HG03469 (cell line): ENCODE results near the gene NRROS.

ENCODE experiments used
- ATAC-seq: cut with Tn5 transposase; IDR thresholded peaks from one replicate; pipeline ENCODE4 v1.9.1; 2021; ENCODE audit warnings: mild to moderate bottlenecking, moderate library complexity, moderate number of reproducible peaks; ENCODE audit not compliant: unreplicated experiment

Gene NRROS

DNA sequence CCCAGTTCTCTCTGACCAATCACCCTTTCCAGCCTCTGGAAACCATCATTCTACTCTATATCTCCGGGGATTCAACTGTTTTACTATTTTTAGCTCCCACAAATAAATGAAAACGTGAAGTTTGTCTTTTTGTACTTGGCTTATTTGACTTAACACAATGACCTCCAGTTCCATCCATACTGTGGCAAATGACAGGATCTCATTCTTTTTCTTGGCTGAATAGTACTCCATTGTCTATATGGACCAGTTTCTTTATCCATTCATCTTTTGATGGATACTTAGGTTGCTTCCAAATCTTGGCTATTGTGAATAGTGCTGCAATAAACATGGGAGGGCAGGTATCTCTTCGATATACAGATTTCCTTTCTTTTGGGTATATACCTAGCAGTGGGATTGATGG is 34.1 kb downstream of the NRROS start:
- ATAC-seq: no peak

DNA sequence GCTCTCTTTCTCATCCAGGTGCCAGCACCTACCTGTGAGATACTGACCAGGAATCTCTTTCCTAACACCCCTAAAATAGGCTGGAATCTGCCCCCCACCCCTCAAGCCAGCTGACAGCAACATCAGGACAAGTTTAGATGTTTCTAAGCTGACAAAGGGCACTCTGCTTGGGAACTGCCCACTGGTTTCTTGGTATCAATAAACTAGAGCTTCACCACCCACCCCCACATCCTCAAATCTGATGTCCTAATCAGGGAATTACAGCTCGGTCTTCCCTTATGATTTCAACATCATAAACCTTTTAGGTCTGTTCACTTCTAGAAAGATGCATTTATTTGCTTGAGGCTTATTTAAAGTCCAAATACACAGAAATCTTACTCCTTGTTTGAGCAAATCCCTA is 37.9 kb downstream of the NRROS start:
- ATAC-seq: no peak

DNA sequence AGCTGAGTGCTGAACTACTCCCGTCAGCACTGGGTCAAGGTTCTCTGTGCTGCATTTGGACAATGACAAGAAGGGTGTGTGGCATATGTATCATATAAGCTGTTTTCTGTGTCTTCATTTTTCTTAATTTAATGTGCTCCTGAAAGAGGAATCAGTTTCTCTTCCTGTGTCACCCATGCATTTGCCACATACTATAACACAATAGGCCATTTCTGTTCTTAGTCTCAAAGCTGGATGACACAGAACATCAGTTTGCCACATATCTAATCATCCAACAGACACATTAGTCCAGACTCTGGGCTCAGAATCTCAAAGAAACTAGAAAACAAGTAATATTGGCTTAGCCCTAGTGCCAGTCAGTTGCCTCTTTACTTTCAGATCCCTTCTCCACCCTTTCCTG is 38.4 kb downstream of the NRROS start:
- ATAC-seq: no peak

DNA sequence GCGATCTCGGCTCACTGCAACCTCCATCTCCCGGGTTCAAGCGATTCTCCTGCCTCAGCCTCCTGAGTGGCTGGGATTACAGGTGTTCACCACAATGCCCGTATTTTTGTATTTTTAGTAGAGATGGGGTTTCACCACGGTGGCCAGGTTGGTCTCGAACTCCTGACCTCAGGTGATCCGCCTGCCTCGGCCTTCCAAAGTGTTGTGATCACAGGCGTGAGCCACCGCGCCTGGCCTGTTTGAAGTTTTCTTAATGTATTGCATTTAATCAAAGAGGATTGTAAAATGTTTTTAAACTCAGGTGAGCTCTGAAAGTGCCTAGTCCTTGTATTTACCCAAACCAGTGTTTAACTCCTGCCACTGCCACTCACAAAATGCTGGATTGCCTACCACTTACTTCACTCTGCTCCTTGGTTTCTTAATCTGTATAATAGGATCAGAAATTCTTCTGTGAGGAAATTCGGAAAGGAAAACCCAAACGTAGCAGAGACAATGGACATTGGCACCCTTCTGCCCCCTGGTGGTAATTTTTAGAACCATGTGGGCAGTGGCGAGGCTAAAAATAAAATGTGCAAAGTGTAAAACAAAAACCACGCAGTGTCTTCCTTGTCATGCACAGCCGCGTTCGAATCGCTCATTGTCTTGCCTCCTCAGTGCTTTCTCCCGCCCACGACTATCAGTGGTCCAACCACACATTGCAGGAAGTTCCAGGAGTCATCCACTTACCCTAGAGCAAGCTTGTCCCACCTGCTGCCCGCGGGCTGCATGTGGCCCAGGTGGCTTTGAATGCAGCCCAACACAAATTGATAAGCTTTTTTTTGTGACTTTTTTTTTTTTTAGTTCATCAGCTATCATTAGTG is 45.3 kb downstream of the NRROS start:
- ATAC-seq: peak; percentile 77

DNA sequence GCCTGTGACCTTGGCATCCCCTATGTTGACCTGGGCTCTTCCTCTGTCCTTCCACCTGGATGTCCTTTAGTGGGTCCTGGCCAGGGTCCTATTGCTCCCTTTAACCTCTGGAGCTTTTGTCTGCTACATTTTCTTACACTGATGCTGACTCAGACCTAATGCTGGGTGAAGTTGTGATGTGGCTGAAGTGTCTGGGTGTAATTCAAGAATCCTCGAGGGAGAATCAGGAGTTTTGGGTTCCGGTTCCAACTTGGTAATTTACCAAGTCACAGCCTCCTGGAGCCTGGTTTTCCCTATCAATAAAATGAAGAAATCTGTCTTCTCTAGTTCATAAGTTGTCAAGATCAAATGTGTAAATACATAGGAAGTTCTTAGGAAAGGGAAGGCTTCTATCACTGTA is 46.9 kb downstream of the NRROS start:
- no peak for ATAC-seq

DNA sequence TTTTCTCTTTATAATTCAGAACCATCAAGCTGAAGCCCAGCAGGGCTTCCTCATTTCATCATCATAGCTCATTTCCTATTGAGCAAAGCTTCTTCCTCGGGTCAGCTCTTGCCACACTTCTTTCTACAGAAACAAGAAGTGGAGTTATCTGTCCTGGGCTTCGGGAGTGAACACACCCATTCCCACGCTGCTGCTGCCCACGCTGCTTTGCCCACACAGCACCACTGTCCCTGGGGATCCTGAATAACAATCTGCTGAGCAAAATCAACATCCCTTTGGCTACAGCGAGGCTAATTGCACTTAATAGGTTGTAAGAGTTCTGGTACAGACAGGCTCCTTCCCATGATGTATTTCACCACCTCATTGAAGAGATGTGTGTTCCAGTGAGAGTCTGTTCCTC is 48.9 kb downstream of the NRROS start:
- no peak for ATAC-seq

DNA sequence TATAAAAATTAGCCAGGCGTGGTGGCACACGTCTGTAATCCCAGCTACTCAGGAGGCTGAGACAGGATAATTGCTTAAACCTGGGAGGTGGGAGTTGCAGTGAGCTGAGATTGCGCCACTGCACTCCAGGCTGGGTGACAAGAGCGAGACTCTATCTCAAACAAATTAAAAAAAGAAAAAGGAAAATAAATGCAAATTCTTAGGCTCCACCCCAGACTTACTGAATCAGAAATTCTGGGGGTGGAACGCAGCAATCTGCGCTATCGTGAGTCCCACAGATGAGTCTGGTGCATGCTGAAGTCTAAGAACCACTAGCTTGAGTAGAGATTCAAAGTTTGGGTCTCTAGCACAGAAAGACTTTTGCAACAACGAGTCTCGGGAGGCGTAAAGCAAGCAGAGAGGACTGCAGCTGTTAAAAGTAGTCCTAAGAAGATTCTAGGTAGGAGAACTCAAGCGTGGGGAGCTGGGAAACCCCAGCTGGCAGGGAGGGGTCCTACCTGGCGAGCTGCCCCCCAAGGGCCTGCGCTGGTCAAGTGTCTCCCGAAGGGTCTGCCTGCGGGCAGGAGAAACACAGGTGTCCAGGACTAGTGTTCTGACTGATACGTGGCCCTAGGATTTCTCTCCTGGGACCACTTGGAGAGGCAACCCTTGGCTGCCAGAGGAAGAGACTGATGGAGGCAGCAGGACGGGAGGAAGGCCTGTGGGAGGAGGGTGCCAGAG is 50.6 kb downstream of the NRROS start:
- ATAC-seq: no peak

DNA sequence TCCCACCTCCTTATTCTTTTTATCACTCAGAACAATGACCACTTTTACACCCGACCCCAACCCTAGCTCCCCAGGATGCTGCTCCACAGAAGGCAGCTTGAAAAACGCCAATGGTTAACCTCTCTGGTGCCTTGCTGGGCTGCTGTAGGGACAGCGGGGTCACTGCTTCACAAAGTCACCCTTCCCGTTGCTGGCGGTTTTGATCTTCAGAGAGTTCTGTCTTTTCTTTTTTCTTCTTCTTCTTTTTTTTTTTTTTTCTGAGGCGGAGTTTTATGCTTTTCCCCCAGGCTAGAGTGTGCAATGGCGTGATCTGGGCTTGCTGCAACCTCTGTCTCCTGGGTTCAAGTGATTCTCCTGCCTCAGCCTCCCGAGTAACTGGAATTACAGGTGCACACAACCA is 51.9 kb downstream of the NRROS start:
- ATAC-seq: no peak

DNA sequence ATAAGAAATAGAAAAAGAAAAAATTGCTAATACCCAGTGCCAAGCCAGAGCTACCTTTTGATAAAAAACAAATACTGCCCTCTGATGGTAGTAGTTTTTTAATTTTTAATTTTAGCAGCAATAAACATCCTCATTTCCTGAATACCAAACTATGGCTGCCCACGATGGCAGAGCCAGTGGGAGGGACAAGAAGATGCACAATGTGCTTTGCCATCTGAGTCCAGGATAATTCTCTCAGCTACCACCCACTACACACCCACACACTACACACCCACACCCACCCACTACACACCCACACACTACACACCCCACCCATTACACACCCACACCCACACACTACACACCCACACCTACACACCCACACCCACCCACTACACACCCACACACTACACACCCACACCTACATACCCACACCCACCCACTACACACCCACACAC is 54.7 kb downstream of the NRROS start:
- no peak for ATAC-seq

DNA sequence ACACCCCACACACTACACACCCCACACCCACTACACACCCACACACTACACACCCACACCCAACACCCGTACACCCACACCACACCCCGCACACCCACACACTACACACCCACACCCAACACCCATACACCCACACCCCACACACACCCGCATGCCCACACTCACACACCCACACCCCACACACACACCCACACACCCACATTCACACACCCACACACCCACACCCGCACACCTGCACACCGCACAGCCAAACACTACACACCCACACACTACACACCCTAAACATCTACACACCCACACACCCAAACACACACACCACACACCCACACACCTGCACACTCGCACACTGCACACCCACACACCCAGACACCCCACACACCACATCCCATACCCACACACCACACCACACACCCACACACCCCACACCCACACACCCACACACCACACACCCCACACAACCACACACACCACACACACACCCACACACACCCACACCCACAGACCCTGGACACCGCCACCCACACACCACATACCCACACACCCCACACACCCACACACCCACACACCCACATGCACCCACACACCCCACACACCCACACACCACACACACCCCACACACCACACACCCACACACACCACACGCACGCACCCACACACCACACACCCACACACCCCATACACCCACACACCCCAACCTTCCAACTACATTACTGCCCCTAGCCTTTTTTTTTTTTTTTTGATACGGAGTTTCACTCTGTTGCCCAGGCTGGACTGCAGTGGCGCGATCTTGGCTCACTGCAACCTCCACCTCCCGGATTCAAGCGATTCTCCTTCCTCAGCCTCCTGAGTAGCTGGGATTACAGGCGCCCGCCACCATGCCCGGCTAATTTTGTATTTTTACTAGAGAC is 55.7 kb downstream of the NRROS start:
- ATAC-seq: no peak

DNA sequence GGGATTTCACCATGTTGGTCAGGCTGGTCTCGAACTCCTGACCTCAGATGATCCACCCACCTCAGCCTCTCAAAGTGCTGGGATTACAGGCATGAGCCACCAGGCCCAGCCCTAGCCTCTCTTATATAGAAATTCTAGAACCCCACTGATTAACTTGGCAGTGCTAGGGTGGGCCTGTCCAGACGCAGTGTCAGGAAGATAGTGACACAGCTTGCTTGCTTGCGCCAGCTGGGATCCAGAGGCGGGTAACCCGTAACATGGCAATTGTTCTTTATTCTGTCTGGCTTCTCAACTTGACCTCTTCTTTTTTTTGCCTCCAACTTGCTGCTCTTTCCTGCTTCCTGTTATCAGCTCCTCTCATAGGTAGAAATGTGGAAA is 56.3 kb downstream of the NRROS start:
- ATAC-seq: no peak

DNA sequence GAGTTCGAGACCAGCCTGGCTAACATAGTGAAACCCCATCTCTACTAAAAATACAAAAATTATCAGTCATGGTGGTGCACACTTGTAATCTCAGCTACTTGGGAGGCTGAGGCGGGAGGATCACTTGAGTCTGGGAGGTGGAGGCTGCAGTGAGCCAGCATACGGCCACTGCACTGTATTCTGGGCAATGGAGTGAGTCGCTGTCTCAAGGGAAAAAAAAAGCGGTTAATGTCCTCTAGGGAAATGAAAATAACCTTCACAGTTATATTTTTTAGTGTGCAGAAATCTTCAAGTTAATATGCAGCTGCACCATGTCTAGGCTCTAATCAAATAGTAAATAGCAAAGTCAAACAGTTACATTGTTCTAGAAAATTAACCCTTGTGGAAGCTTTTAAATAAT is 57.8 kb downstream of the NRROS start:
- no peak for ATAC-seq

DNA sequence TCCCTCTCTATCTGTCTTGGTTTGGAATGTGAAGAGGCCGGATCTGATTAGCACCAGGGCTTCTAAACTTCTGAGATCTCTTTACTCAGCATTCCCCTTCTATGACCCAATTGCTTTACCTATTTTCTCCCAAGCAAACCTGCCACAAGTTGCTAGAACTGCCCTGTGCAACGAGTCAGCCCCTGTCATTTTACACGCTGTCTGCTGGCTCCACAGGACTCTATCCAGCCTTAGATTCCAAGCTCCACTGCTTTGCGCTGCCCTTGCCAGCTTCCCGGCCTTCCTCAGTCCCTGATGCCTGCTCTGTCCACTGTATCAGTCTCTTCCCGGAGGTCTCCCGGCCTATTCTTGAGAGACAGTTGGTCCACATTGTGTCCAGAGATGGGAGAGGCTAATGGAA is 60.3 kb downstream of the NRROS start:
- ATAC-seq: no peak

DNA sequence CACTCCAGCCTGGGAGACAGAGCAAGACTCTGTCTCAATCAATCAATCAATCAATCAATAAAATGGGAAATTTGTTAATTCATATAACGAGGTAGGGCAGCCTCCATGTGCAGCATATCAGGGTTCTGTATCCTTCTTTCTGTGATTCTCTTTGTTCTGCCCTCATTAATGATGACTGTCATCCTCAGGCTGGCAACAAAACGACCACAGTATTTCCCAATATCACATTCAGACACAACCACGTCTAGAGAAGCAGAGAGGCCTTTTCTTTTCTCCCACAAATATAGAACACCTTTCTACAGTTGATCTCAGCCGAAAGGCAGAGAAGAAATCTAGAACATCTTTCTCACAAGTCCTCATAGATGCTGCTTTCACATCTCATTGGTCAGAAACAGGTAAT is 61.3 kb downstream of the NRROS start:
- no peak for ATAC-seq

DNA sequence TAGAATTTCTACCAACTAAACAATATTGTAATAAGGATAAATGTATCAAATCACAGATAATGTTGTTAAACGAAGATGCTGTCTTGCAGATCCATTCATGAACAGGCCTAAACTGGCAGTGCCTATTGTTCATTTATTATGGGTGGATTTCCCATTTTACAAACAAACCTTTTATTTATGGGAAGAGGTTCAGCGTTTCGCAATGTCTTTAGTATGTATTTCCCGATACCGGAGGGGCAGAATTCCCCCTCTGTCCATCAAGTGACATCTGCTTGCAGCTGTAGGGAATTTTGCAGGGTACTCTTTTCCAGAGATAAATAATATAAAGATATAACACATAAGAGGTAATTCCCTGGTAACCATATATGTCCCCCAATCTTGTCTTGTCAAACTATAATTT is 66.8 kb downstream of the NRROS start:
- no peak for ATAC-seq

DNA sequence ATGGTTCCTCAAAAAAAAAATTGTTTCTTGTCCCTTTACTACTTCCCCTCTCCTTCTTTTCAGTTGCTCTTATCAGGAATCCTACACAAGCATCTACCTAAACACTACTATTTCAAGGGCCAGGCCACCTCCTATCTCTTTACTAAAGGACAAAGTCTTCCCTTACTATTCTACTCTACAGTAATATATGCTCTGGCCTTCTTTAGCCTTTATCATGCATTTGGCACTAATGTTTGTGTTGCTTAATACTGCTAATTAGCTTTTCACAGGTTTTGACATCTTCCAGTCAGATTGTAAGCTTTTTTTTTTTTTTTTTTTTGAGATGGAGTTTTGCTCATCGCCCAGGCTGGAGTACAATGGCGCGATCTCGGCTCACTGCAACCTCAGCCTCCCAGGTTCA is 67.2 kb downstream of the NRROS start:
- ATAC-seq: no peak

DNA sequence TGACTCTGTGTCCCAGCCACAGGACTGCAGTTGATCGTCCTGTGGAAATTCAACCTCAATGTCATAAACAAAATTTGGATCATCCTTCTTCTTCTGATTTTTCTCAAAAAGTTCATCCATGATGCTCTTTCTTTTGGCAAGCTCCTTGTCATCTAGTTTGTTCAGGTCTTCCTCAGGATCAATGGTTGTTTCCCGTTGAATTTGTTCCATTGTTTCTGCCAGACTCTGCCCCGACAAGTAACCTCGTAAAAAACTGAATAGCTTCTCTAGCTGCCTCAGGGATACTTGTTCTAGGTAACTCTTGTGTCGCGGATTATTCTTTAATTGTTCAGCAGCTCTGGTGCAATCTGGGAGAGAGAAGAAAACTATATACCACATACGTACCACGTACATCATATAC is 68.1 kb downstream of the NRROS start:
- ATAC-seq: no peak

DNA sequence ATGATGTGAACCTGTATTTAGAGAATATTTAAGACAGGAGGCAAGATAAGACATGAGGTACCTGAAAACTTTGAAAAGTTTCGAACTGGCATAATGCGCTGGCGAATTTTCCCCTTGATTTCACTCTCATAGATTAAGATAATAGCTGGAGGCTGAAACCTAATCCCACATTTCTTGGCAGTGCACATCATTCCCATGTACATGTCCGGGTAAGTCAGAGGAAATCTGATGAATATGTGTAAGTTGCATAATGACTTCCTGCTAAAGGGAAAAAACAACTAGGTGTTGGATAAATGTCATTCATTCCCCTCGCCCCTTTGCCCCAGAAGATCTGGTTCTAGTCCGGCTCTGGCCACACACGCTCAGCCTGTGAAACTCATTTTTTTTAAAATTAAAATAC is 69.0 kb downstream of the NRROS start:
- ATAC-seq: no peak
